HUES64 (cell line): ENCODE measurements around the gene TGFBR1.

ENCODE experiments used
- H3K27ac ChIP-seq: 2 replicates; pipeline ENCODE4 v1.7.0; 2013; ENCODE audit warnings: low read depth, low read length, inconsistent platforms
- H3K27me3 ChIP-seq: 2 replicates; pipeline ENCODE4 v1.6.1; 2013; ENCODE audit warnings: mild to moderate bottlenecking, low read length; ENCODE audit not compliant: insufficient read depth
- H3K36me3 ChIP-seq: 2 replicates; pipeline ENCODE4 v1.6.1; 2013; ENCODE audit warnings: mild to moderate bottlenecking, low read length; ENCODE audit not compliant: insufficient read depth
- H3K4me1 ChIP-seq: 2 replicates; pipeline ENCODE4 v1.6.1; 2013; ENCODE audit warnings: mild to moderate bottlenecking, low read length, moderate library complexity; ENCODE audit not compliant: insufficient read depth
- H3K4me3 ChIP-seq: 2 replicates; pipeline ENCODE4 v1.5.1; 2013; ENCODE audit warnings: mild to moderate bottlenecking, low read length, moderate library complexity
- H3K9ac ChIP-seq: 2 replicates; pipeline ENCODE4 v1.6.1; 2013; ENCODE audit warnings: mild to moderate bottlenecking, low read depth, low read length
- H3K9me3 ChIP-seq: 2 replicates; pipeline ENCODE4 v1.6.1; 2013; ENCODE audit warnings: low read depth, low read length; ENCODE audit not compliant: insufficient read depth
- WGBS: fragments of 150-250, 120-280 bp; methylation state at CpG from one replicate; pipeline ENCODE4 v1.1.7; 2013; ENCODE audit warnings: missing lambda C conversion rate; 5-methylcytosine and 5-hydroxymethylcytosine counted together

The TGFBR1 gene

GRCh38 chr9:99197124-99197630, 92.3 kb downstream of the TGFBR1 start:
- Histone ChIP-seq H3K9me3 (no peaks in the 10 kb centered on the region), H3K36me3 (no peaks in the 10 kb centered on the region), H3K4me1 (no peaks in the 10 kb centered on the region), H3K27me3 (no peaks in the 10 kb centered on the region), H3K9ac (no peak overlapping the region), H3K27ac (no peak overlapping the region), H3K4me3 (no peak overlapping the region)
- 93% methylated on average over 3 of the region's 3 CpGs for WGBS

GRCh38 chr9:99197987-99198386, 93.1 kb downstream of the TGFBR1 start:
- Histone ChIP-seq H3K4me1 (no peaks in the 10 kb centered on the region), H3K36me3 (no peaks in the 10 kb centered on the region), H3K9ac (no peak overlapping the region), H3K4me3 (no peak overlapping the region), H3K27me3 (no peaks in the 10 kb centered on the region), H3K9me3 (no peaks in the 10 kb centered on the region), H3K27ac (no peak overlapping the region)
- WGBS, result 61% methylated on average over 9 of the region's 9 CpGs

DNA sequence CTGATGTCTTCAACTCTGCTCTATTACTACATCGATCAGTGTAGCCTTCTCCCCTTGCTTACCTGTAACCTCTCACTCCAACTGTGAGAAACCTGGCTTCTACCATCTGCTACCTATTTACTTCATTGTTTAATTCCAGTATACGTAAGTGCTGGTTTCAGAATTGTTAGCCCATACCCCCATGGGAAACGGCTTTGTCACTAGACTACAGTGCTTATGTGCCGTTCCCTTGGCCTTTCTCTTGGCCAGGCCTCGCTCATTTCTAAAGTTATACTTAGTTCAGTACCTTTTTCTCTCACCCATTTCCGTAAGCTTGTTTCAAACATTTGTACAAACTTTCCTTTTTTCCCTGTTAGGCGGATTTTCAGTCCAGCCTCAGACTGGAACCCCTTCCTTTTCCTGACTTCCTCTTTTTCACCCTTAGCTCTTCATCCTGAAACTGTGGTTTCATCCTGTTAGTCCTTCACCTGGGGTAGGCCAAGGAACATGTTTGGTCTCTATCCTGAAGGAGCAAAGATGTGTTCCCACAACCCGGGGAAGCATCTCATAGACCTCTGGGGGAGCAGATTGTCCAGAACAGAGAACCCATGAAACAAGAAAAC, 95.1 kb downstream of the TGFBR1 start:
- H3K4me1 ChIP-seq, result no peaks in the 10 kb centered on the region
- H3K36me3 ChIP-seq, result no peaks in the 10 kb centered on the region
- WGBS, result 89% methylated on average over 8 of the region's 8 CpGs
- no peaks in the 10 kb centered on the region for H3K9me3 ChIP-seq
- no peak overlapping the region for H3K27ac ChIP-seq
- H3K4me3 ChIP-seq, result no peak overlapping the region
- no peaks in the 10 kb centered on the region for H3K27me3 ChIP-seq
- no peak overlapping the region for H3K9ac ChIP-seq

- H3K27ac ChIP-seq, result no peak overlapping the region
- H3K27me3 ChIP-seq, result no peaks in the 10 kb centered on the region
- no peaks in the 10 kb centered on the region for H3K4me1 ChIP-seq
- H3K4me3 ChIP-seq, result no peak overlapping the region
- H3K9me3 ChIP-seq, result no peaks in the 10 kb centered on the region
- no peak overlapping the region for H3K9ac ChIP-seq
- H3K36me3 ChIP-seq, result no peaks in the 10 kb centered on the region
- WGBS, result 88% methylated on average over 5 of the region's 5 CpGs
Observed at GRCh38 chr9:99201603-99202002, 96.7 kb downstream of the TGFBR1 start.
